Activated naive CD8-positive, alpha-beta T cell treated with anti-CD3 and anti-CD28 coated beads, Interleukin-2, amount 50 U/mL, for 24 hours (primary cell): ENCODE measurements around the gene SLAMF9.

Experiments
- ATAC-seq: fragments of 150-1000 bp; cut with Tn5 transposase; one replicate; pipeline ENCODE4 v1.10.0; 2021
- DNase-seq: peaks from one replicate; pipeline ENCODE4 v3.0.0; 2021
- H3K27ac Mint-ChIP-seq: one replicate; pipeline ENCODE4 v1.8.0; 2021; ENCODE audit warnings: mild to moderate bottlenecking, mixed read lengths
- H3K27me3 Mint-ChIP-seq: one replicate; pipeline ENCODE4 v1.8.0; 2021; ENCODE audit warnings: mixed read lengths
- H3K36me3 Mint-ChIP-seq: one replicate; pipeline ENCODE4 v1.8.0; 2021; ENCODE audit warnings: low read depth, mixed read lengths
- H3K4me1 Mint-ChIP-seq: one replicate; pipeline ENCODE4 v1.8.0; 2021; ENCODE audit warnings: mixed read lengths
- H3K4me3 Mint-ChIP-seq: one replicate; pipeline ENCODE4 v1.8.0; 2021; ENCODE audit warnings: mild to moderate bottlenecking, moderate library complexity, mixed read lengths
- H3K9me3 Mint-ChIP-seq: one replicate; pipeline ENCODE4 v1.8.0; 2021; ENCODE audit warnings: mixed read lengths

Gene SLAMF9

GRCh38 chr1:159945483-159946241 lies 8.4 kb downstream of the SLAMF9 start, which contains the start of gene IGSF9:
IGSF9 (minus strand) TSS chr1:159945613; CDS start chr1:159943454, 2,159 bp downstream.
- peak; percentile 80 for DNase-seq
- H3K4me1 Mint-ChIP-seq, result peaks cover 6% of the 10 kb centered on the region
- peak within 1 kb of the TSS; percentile 66 for H3K4me3 Mint-ChIP-seq
- H3K36me3 Mint-ChIP-seq, result no peaks in the 10 kb centered on the region
- H3K27ac Mint-ChIP-seq, result no peak within 1 kb of the TSS
- no peaks in the 10 kb centered on the region for H3K9me3 Mint-ChIP-seq
- H3K27me3 Mint-ChIP-seq, result peaks cover 28% of the 10 kb centered on the region
- ATAC-seq, result peak; percentile 95

- Mint-ChIP-seq H3K4me1 (peaks cover 6% of the 10 kb centered on the region), H3K36me3 (no peaks in the 10 kb centered on the region), H3K9me3 (no peaks in the 10 kb centered on the region), H3K27ac (no peak overlapping the region), H3K4me3 (peak overlapping the region; percentile 66), H3K27me3 (peaks cover 28% of the 10 kb centered on the region)
- no peak for ATAC-seq
- no peak for DNase-seq
These were observed 9.2 kb downstream of the SLAMF9 start for GRCh38 chr1:159944623-159945455.

- H3K27ac Mint-ChIP-seq, result no peak overlapping the region
- H3K4me3 Mint-ChIP-seq, result no peak overlapping the region
- no peak for DNase-seq
- peaks cover 6% of the 10 kb centered on the region for H3K4me1 Mint-ChIP-seq
- peaks cover 30% of the 10 kb centered on the region for H3K27me3 Mint-ChIP-seq
- no peaks in the 10 kb centered on the region for H3K9me3 Mint-ChIP-seq
- no peaks in the 10 kb centered on the region for H3K36me3 Mint-ChIP-seq
- no peak for ATAC-seq
These were observed 10.0 kb downstream of the SLAMF9 start for GRCh38 chr1:159943908-159944622.

GRCh38 chr1:159943278-159943640 lies 10.8 kb downstream of the SLAMF9 start:
- Mint-ChIP-seq H3K27me3 (peaks cover 35% of the 10 kb centered on the region), H3K27ac (no peak overlapping the region)
- no peak for DNase-seq

GRCh38 chr1:159942632-159943277 lies 11.3 kb downstream of the SLAMF9 start:
- H3K27me3 Mint-ChIP-seq, result peaks cover 35% of the 10 kb centered on the region
- H3K9me3 Mint-ChIP-seq, result no peaks in the 10 kb centered on the region
- no peak overlapping the region for H3K4me3 Mint-ChIP-seq
- H3K36me3 Mint-ChIP-seq, result no peaks in the 10 kb centered on the region
- no peak overlapping the region for H3K27ac Mint-ChIP-seq
- no peak for ATAC-seq
- peaks cover 10% of the 10 kb centered on the region for H3K4me1 Mint-ChIP-seq
- no peak for DNase-seq

More at GRCh38 chr1:159943278-159943640, 10.8 kb downstream of the SLAMF9 start:
- no peak for ATAC-seq
- Mint-ChIP-seq H3K4me1 (peaks cover 8% of the 10 kb centered on the region), H3K4me3 (no peak overlapping the region), H3K36me3 (no peaks in the 10 kb centered on the region), H3K9me3 (no peaks in the 10 kb centered on the region)

- Mint-ChIP-seq H3K9me3 (no peaks in the 10 kb centered on the region), H3K36me3 (no peaks in the 10 kb centered on the region), H3K27me3 (peaks cover 33% of the 10 kb centered on the region), H3K4me3 (no peak overlapping the region), H3K4me1 (peaks cover 10% of the 10 kb centered on the region), H3K27ac (no peak overlapping the region)
- no peak for DNase-seq
- no peak for ATAC-seq
These were observed 12.2 kb downstream of the SLAMF9 start for GRCh38 chr1:159941591-159942560.

GRCh38 chr1:159941141-159941540 lies 12.9 kb downstream of the SLAMF9 start:
- H3K4me1 Mint-ChIP-seq, result peaks cover 16% of the 10 kb centered on the region
- ATAC-seq (no peak), DNase-seq (no peak)
- no peak overlapping the region for H3K27ac Mint-ChIP-seq
- H3K27me3 Mint-ChIP-seq, result peaks cover 32% of the 10 kb centered on the region
- no peaks in the 10 kb centered on the region for H3K9me3 Mint-ChIP-seq
- no peaks in the 10 kb centered on the region for H3K36me3 Mint-ChIP-seq
- H3K4me3 Mint-ChIP-seq, result no peak overlapping the region

- ATAC-seq (no peak), DNase-seq (no peak)
- H3K9me3 Mint-ChIP-seq, result no peaks in the 10 kb centered on the region
- peaks cover 31% of the 10 kb centered on the region for H3K27me3 Mint-ChIP-seq
- H3K36me3 Mint-ChIP-seq, result no peaks in the 10 kb centered on the region
- no peak overlapping the region for H3K4me3 Mint-ChIP-seq
- no peak overlapping the region for H3K27ac Mint-ChIP-seq
- peaks cover 11% of the 10 kb centered on the region for H3K4me1 Mint-ChIP-seq
These were observed 13.9 kb downstream of the SLAMF9 start for GRCh38 chr1:159940006-159940620.

GRCh38 chr1:159939678-159940002 lies 14.4 kb downstream of the SLAMF9 start:
- Mint-ChIP-seq H3K4me1 (peaks cover 10% of the 10 kb centered on the region), H3K36me3 (no peaks in the 10 kb centered on the region), H3K4me3 (no peak overlapping the region), H3K9me3 (no peaks in the 10 kb centered on the region), H3K27ac (no peak overlapping the region), H3K27me3 (peaks cover 26% of the 10 kb centered on the region)
- DNase-seq, result no peak
- ATAC-seq, result no peak

GRCh38 chr1:159938905-159939677 lies 14.9 kb downstream of the SLAMF9 start:
- no peaks in the 10 kb centered on the region for H3K9me3 Mint-ChIP-seq
- H3K27ac Mint-ChIP-seq, result no peak overlapping the region
- H3K36me3 Mint-ChIP-seq, result no peaks in the 10 kb centered on the region
- H3K4me3 Mint-ChIP-seq, result no peak overlapping the region
- peaks cover 22% of the 10 kb centered on the region for H3K27me3 Mint-ChIP-seq
- H3K4me1 Mint-ChIP-seq, result peaks cover 10% of the 10 kb centered on the region
- DNase-seq (no peak), ATAC-seq (no peak)

GRCh38 chr1:159938211-159938852 lies 15.7 kb downstream of the SLAMF9 start:
- Mint-ChIP-seq H3K27me3 (peaks cover 14% of the 10 kb centered on the region), H3K4me3 (no peak overlapping the region), H3K4me1 (peaks cover 10% of the 10 kb centered on the region), H3K27ac (no peak overlapping the region), H3K9me3 (no peaks in the 10 kb centered on the region), H3K36me3 (no peaks in the 10 kb centered on the region)
- DNase-seq, result no peak
- ATAC-seq, result peak; percentile 20

GRCh38 chr1:159937054-159937750 lies 16.8 kb downstream of the SLAMF9 start:
- H3K4me1 Mint-ChIP-seq, result peaks cover 10% of the 10 kb centered on the region
- H3K9me3 Mint-ChIP-seq, result no peaks in the 10 kb centered on the region
- no peak overlapping the region for H3K27ac Mint-ChIP-seq
- no peaks in the 10 kb centered on the region for H3K36me3 Mint-ChIP-seq
- ATAC-seq (no peak), DNase-seq (no peak)
- no peak overlapping the region for H3K4me3 Mint-ChIP-seq
- peaks cover 10% of the 10 kb centered on the region for H3K27me3 Mint-ChIP-seq
